A673 (cell line): ENCODE results near the gene THOC5.

Experiments used
- CTCF ChIP-seq: fragments of 300-800, 200-600 bp; sonication (generic); conservative IDR thresholded peaks from 2 replicates; pipeline ENCODE4 v1.5.1; 2017; ENCODE audit warnings: low read depth, mild to moderate bottlenecking, antibody characterized with exemption, low read length, moderate library complexity, mixed read lengths
- EZH2 ChIP-seq: fragments of 200-600 bp; sonication (generic); IDR thresholded peaks from 2 replicates; pipeline ENCODE4 v1.6.1; 2017; ENCODE audit warnings: borderline replicate concordance, low read depth, mild to moderate bottlenecking, mixed read lengths, antibody characterized with exemption, low read length; ENCODE audit not compliant: poor library complexity, severe bottlenecking

DNA sequence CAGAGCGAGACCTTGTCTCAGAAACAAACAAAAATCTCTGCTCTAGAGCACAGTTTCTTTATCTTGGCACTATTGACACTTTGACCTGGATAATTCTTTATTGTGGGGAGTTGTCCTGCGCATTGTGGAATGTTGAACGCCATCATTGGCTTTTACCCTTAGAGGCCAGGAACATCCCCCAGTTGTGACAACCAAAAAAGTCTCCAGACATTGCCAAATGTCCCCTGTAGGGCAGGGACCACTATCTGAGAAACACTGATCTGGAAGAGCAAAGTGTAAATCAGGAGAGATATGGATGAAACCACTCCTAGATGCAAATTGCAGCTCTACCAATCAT lies 45.1 kb upstream of the THOC5 start:
- no peak for TF ChIP-seq CTCF
- no peak for TF ChIP-seq EZH2
